HepG2 (cell line): ENCODE results near the gene CWF19L2. TPM values are rescaled to one million over a fixed set of nuclear protein-coding genes. Genes with fewer than 3 reads are reported as not detected.
A peak's percentile ranks its signal among the peaks of the same experiment; 100 is the strongest.

ENCODE experiments used
- DMAP1 ChIP-seq: IDR thresholded peaks from 2 replicates; pipeline ENCODE4 v1.6.1; 2016
- FOXK1 ChIP-seq: sonication (generic); formaldehyde crosslinking; IDR thresholded peaks from 2 replicates; pipeline ENCODE4 v1.4.0; 2020; ENCODE audit warnings: low read depth, missing genetic modification reagents, borderline replicate concordance
- YY1 ChIP-seq: IDR thresholded peaks from 2 replicates; pipeline ENCODE4 v1.6.1; 2011; ENCODE audit warnings: low read length, low read depth, moderate library complexity, mild to moderate bottlenecking; ENCODE audit not compliant: insufficient read depth, insufficient replicate concordance
- ZBTB40 ChIP-seq, 2 experiments: fragments of 450-650 bp in 1 of 2; sonication (generic) in 1 of 2; formaldehyde crosslinking in 1 of 2; IDR thresholded peaks; 2 replicates each; pipeline versions ENCODE4 v1.6.1 to v1.8.0; 2016 to 2022; ENCODE audit warnings: antibody characterized with exemption in 1 of 2, mild to moderate bottlenecking in 1 of 2, missing genetic modification reagents in 1 of 2
- ZEB1 ChIP-seq: IDR thresholded peaks from 2 replicates; pipeline ENCODE4 v1.6.1; 2012; ENCODE audit warnings: mild to moderate bottlenecking, low read depth, inconsistent platforms; ENCODE audit not compliant: insufficient replicate concordance
- ZNF234 ChIP-seq: sonication (generic); formaldehyde crosslinking; conservative IDR thresholded peaks from 2 replicates; pipeline ENCODE4 v1.5.1; 2020; ENCODE audit warnings: mild to moderate bottlenecking, missing genetic modification reagents
- ZNF280B ChIP-seq: sonication (generic); formaldehyde crosslinking; IDR thresholded peaks from 2 replicates; pipeline ENCODE4 v1.5.0; 2020; ENCODE audit warnings: missing genetic modification reagents, mild to moderate bottlenecking, borderline replicate concordance
- ZNF30 ChIP-seq: sonication (generic); formaldehyde crosslinking; IDR thresholded peaks from 2 replicates; pipeline ENCODE4 v1.5.0; 2020; ENCODE audit warnings: mild to moderate bottlenecking, missing genetic modification reagents
- ZNF629 ChIP-seq: sonication (generic); formaldehyde crosslinking; conservative IDR thresholded peaks from 2 replicates; pipeline ENCODE4 v1.5.0; 2020; ENCODE audit warnings: missing genetic modification reagents
- ZNF772 ChIP-seq: sonication (generic); formaldehyde crosslinking; IDR thresholded peaks from 2 replicates; pipeline ENCODE4 v1.5.0; 2020; ENCODE audit warnings: mild to moderate bottlenecking, missing genetic modification reagents
- polyA plus RNA-seq, 8 experiments: library from polyadenylated mRNA; depleted of rRNA in 3 of 8; stranded (reverse) in 7 of 8; unstranded in 1 of 8; fragments of >200 nt; fragmentation: Illumina TruSeq in 4 of 8; extraction: Trizol in 4 of 8; gene quantifications; 2 replicates each; pipeline versions ENCODE4 v1.2.1 to v1.2.3, GENCODE V29; 2011 to 2016; ENCODE audit warnings: low read depth in 4 of 8, missing spikeins in 1 of 8, mixed read lengths in 1 of 8; ENCODE audit not compliant: insufficient read depth in 1 of 8
- total RNA-seq, 5 experiments: library from RNA; depleted of rRNA; stranded (reverse); fragments of >200 nt; fragmentation: Illumina TruSeq; extraction: Trizol; gene quantifications; 2 replicates each; pipeline ENCODE4 v1.2.3, GENCODE V29; 2016; ENCODE audit warnings: low read depth in 1 of 5
- TF ChIP-seq, protein P1 (sequence below): sonication (generic); formaldehyde crosslinking; IDR thresholded peaks from 2 replicates; pipeline ENCODE4 v1.4.0; 2020; ENCODE audit warnings: missing genetic modification reagents, mild to moderate bottlenecking, borderline replicate concordance
- TF ChIP-seq, protein P2 (sequence below): sonication (generic); formaldehyde crosslinking; IDR thresholded peaks from 2 replicates; pipeline ENCODE4 v1.8.0; 2022; ENCODE audit warnings: mild to moderate bottlenecking, missing genetic modification reagents, borderline replicate concordance
- TF ChIP-seq, protein P3 (sequence below): IDR thresholded peaks from 2 replicates; pipeline ENCODE4 v1.6.1; 2016; ENCODE audit warnings: missing compliant biosample characterization, missing genetic modification reagents, borderline replicate concordance

The CWF19L2 gene
- total and polyA plus RNA-seq, 2 of the 13 experiments (the other 11 are each of a cell fraction or from before 2014, with no cell fraction given): 2.2 to 18.6 TPM

- TF ChIP-seq ZBTB40 (IDR thresholded peaks at IDR 0.05) (no peak), ZBTB40 (CRISPR knock-in tag; IDR thresholded peaks at IDR 0.05) (no peak), DMAP1 (peak; percentile 63), ZEB1 (peak; percentile 67), ZNF234 (CRISPR knock-in tag) (no peak), ZNF30 (no peak), ZNF629 (no peak), ZNF280B (CRISPR knock-in tag) (no peak), ZNF772 (CRISPR knock-in tag) (no peak), FOXK1 (CRISPR knock-in tag) (peak; percentile 98), YY1 (peak; percentile 92)
- TF ChIP-seq, protein P1, sequence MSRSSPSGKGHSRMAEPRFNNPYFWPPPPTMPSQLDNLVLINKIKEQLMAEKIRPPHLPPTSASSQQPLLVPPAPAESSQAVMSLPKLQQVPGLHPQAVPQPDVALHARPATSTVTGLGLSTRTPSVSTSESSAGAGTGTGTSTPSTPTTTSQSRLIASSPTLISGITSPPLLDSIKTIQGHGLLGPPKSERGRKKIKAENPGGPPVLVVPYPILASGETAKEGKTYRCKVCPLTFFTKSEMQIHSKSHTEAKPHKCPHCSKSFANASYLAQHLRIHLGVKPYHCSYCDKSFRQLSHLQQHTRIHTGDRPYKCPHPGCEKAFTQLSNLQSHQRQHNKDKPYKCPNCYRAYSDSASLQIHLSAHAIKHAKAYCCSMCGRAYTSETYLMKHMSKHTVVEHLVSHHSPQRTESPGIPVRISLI: no peak
- TF ChIP-seq, protein P2, sequence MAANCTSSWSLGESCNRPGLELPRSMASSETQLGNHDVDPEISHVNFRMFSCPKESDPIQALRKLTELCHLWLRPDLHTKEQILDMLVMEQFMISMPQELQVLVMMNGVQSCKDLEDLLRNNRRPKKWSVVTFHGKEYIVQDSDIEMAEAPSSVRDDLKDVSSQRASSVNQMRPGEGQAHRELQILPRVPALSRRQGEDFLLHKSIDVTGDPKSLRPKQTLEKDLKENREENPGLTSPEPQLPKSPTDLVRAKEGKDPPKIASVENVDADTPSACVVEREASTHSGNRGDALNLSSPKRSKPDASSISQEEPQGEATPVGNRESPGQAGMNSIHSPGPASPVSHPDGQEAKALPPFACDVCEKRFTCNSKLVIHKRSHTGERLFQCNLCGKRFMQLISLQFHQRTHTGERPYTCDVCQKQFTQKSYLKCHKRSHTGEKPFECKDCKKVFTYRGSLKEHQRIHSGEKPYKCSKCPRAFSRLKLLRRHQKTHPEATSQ (CRISPR knock-in tag): peak; percentile 61; the same call in 1 of the 2 replicates
- TF ChIP-seq, protein P3, sequence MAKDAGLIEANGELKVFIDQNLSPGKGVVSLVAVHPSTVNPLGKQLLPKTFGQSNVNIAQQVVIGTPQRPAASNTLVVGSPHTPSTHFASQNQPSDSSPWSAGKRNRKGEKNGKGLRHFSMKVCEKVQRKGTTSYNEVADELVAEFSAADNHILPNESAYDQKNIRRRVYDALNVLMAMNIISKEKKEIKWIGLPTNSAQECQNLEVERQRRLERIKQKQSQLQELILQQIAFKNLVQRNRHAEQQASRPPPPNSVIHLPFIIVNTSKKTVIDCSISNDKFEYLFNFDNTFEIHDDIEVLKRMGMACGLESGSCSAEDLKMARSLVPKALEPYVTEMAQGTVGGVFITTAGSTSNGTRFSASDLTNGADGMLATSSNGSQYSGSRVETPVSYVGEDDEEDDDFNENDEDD (CRISPR knock-in tag): peak; percentile 88; the same call in 1 of the 2 replicates
These were observed at the start of gene CWF19L2 (continued) for GRCh38 chr11:107457558-107458271.
